Measurements from ENCODE around the gene THSD4. TPM values are rescaled to one million over a fixed set of nuclear protein-coding genes. Genes with fewer than 3 reads are reported as not detected.

Gene THSD4
- polyA plus RNA-seq, 2 of the 4 experiments (the other 2 are of a cell fraction), result 15.8 to 40.7 TPM

GRCh38 chr15:71155534-71155933 lies 40.3 kb downstream of the THSD4 start:
- Histone ChIP-seq H3K9me3 (no peaks in the 10 kb centered on the region), H3K27ac (no peak overlapping the region), H3K4me3 (no peak overlapping the region), H3K4me2 (no peak overlapping the region), H3K4me1 (peaks cover 7% of the 10 kb centered on the region; the same call in 1 of the 3 replicates)
- FAIRE-seq (no peak), DNase-seq (ENCODE audit: low read depth in 1 of 2, low spot score in 1 of 2) (no peak), ATAC-seq (no peak)
- ChIA-PET CTCF (interaction anchor here (0.6 kb wide), 1 partner anchor 1266 kb away, joined by 3 read pairs; no protein-coding TSS in a partner anchor), POLR2A (no interaction called here)
- TF ChIP-seq POLR2A (IDR thresholded peaks at IDR 0.05; ENCODE audit: low read length) (no peak), FOSL2 (IDR thresholded peaks at IDR 0.05) (no peak), FOSL2 (CRISPR knock-in tag; IDR thresholded peaks at IDR 0.05) (no peak), RARB (CRISPR knock-in tag; IDR thresholded peaks at IDR 0.05) (no peak), GATA3 (IDR thresholded peaks at IDR 0.05; ENCODE audit: borderline replicate concordance) (no peak), ZNF302 (CRISPR knock-in tag; IDR thresholded peaks at IDR 0.05) (no peak), JUNB (IDR thresholded peaks at IDR 0.05) (no peak), HOXB5 (CRISPR knock-in tag; IDR thresholded peaks at IDR 0.05) (no peak), USF2 (IDR thresholded peaks at IDR 0.05) (no peak), PHF8 (IDR thresholded peaks at IDR 0.05; ENCODE audit: borderline replicate concordance, low read depth) (no peak), CBX2 (IDR thresholded peaks at IDR 0.05; ENCODE audit: borderline replicate concordance, low read depth) (no peak), ZFP36 (IDR thresholded peaks at IDR 0.05; ENCODE audit: borderline replicate concordance, partially characterized antibody) (no peak), FOSB (CRISPR knock-in tag; IDR thresholded peaks at IDR 0.05) (no peak), JUN (IDR thresholded peaks at IDR 0.05) (no peak), ZC3H11A (IDR thresholded peaks at IDR 0.05) (no peak), CHD4 (IDR thresholded peaks at IDR 0.05; ENCODE audit: borderline replicate concordance) (no peak), SREBF2 (IDR thresholded peaks at IDR 0.05) (no peak), NPAS2 (CRISPR knock-in tag; IDR thresholded peaks at IDR 0.05; ENCODE audit: borderline replicate concordance) (no peak)
- 92% methylated on average over 2 of the region's 2 CpGs for WGBS (ENCODE audit: missing lambda C conversion rate)

- no peak for TF ChIP-seq CBX2 (IDR thresholded peaks at IDR 0.05; ENCODE audit: borderline replicate concordance, low read depth)
- no peak for TF ChIP-seq ZFP36 (IDR thresholded peaks at IDR 0.05; ENCODE audit: borderline replicate concordance, partially characterized antibody)
- TF ChIP-seq HMGXB4 (CRISPR knock-in tag; IDR thresholded peaks at IDR 0.05; ENCODE audit: borderline replicate concordance), result no peak
- no peak for TF ChIP-seq FOSB (CRISPR knock-in tag; IDR thresholded peaks at IDR 0.05)
- no peak for TF ChIP-seq BCL3 (IDR thresholded peaks at IDR 0.05)
- TF ChIP-seq BHLHE40 (IDR thresholded peaks at IDR 0.05; ENCODE audit: low read depth, low read length), result no peak
- no peak for TF ChIP-seq GATA3 (IDR thresholded peaks at IDR 0.05; ENCODE audit: borderline replicate concordance)
- no peak for TF ChIP-seq NFE2L2 (conservative IDR thresholded peaks at IDR 0.05; ENCODE audit: low read length)
- TF ChIP-seq RFX5 (IDR thresholded peaks at IDR 0.05), result no peak
- TF ChIP-seq HDAC2 (IDR thresholded peaks at IDR 0.05), result no peak
- TF ChIP-seq EHF (CRISPR knock-in tag; IDR thresholded peaks at IDR 0.05), result no peak
- no peak for TF ChIP-seq POLR2A (IDR thresholded peaks at IDR 0.05; ENCODE audit: low read length)
- 93% methylated on average over 1 of the region's 1 CpG for WGBS (ENCODE audit: missing lambda C conversion rate)
- peaks cover 9% of the 10 kb centered on the region; the same call in 1 of the 3 replicates for H3K9me3 ChIP-seq
- ATAC-seq (no peak), FAIRE-seq (no peak), DNase-seq (ENCODE audit: low read depth in 1 of 2, low spot score in 1 of 2) (no peak)
- H3K4me3 ChIP-seq, result no peak overlapping the region
- POLR2A ChIA-PET, result no interaction called here
- H3K4me1 ChIP-seq, result no peaks in the 10 kb centered on the region
- CTCF ChIA-PET, result no interaction called here
- H3K27ac ChIP-seq, result no peak overlapping the region
- H3K4me2 ChIP-seq, result no peak overlapping the region
Measured at GRCh38 chr15:71160976-71161375, 45.7 kb downstream of the THSD4 start.

Measured in A549 (cell line).